ENCODE data around the gene RPS13.
"Not testable (repeated sequence)": the region's sequence is repeated elsewhere in the genome, so short reads cannot be mapped to it uniquely, and the experiment has no call there.

RPS13 gene

DNA sequence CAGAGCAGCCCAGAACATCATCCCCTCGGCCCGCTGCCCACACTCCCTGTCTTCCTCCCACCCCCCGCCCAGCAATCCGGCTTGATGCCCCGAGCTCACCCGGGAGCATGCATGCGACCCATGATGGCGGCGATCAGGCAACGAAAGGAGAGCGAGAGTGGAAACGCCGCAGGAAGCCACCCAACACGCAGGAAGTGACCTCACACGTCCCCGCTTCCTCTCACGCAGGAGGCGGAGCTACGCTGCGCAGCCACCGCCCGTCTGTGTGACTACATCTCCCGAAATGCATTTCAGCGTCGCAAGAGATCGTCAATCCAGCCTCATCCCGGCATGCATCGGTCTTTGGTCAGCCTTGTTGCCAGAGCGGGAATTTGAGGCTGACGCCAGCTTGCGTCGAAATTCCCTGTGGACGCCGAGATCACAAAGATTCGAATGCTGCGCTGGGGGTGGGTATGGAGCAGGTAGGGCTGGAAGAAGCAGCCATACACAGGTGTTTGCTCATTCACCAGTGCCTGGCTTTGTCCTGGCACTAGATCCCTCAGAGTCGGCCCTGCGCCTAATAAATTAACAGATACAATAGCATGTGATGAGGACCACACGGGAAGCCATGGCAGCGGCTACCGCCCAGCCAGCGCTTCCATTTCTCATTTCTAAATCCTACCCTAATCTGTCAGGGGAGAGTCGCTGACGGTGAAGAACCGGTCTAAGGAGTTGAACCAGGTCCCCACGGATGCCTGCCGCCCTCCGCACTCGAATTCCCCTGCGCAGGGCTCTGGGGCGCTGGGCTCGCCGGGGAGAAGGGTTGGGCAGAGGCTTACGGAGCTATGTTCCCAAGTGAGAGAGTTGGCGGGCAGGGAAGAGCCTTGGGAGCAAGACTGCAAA lies at the start of gene RPS13:
Gene RPS13, minus strand, starts transcription at position 148 of the 882 bp plus-strand sequence. Its CDS starts 26 bp downstream, at position 122.
- peak; percentile 89 to 94 (median 90) for DNase-seq (ENCODE audit: low read depth in 3 of 3)

GRCh38 chr11:17121981-17122380 lies 44.5 kb upstream of the RPS13 start:
- no peak for DNase-seq (ENCODE audit: low read depth in 3 of 3)

DNA sequence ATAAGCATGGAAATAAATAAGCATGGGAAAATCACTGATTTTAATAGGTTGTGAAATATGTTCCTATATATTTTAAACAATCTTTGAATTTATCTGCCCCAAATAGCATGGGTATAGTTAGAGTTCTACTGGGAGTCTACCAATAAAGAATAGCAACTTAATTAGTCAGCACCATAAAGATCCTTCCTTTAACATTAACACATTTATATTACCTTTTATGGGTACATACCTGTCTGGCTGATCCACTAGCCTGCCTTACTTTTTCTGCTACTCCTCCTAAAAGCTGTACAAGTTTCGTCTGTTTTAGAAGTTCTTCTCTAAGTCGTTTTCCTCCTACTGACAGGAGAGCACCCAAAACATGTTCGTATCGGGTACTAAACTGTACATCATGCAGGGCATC lies 39.8 kb upstream of the RPS13 start:
- DNase-seq (ENCODE audit: low read depth in 3 of 3) = no peak

DNA sequence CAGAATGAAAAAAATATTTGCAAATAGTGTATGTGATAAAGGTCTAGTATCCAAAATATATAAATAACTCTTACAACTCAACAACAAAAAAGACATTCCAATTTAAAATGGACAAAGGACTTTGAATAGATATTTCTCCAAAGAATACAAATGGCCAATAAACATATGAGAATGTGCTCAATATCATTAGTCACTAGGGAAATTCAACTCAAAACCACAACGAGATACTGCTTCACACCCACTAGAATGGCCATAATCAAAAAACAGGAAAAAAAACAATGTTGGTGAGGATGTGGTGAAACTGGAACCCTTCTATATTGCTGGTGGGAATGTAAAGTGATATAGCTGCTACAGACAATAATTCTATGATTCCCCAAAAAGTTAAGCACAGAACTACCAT lies 38.6 kb upstream of the RPS13 start:
- no peak for DNase-seq (ENCODE audit: low read depth in 3 of 3)

GRCh38 chr11:17107745-17108144 lies 30.3 kb upstream of the RPS13 start:
- not testable (repeated sequence) for DNase-seq (ENCODE audit: low read depth in 3 of 3)

DNA sequence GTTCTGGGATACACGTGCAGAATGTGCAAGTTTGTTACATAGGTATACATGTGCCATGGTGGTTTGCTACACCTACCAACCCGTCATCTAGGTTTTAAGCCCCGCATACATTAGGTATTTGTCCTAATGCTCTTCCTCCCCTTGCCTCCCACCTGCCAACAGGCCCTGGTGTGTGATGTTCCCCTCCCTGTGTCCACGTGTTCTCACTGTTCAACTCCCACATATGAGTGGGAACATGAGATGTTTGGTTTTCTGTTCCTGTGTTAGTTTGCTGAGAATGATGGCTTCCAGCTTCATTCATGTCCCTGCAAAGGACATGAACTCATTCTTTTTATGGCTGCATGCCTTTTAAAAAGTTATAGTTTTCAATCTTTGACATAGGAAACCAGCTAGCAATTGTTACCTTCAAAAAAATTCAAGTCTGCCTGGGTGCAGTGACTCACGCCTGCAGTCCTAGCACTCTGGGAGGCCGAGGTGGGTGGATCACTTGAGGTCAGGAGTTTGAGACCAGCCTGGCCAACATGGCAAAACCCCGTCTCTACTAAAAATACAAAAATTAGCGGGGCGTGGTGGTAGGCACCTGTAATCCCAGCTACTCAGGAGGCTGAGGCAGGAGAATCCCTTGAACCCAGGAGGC lies 28.1 kb upstream of the RPS13 start:
- not testable (repeated sequence) for DNase-seq (ENCODE audit: low read depth in 3 of 3)

GRCh38 chr11:17102462-17102861 lies 25.0 kb upstream of the RPS13 start:
- DNase-seq (ENCODE audit: low read depth in 3 of 3) = no peak

DNA sequence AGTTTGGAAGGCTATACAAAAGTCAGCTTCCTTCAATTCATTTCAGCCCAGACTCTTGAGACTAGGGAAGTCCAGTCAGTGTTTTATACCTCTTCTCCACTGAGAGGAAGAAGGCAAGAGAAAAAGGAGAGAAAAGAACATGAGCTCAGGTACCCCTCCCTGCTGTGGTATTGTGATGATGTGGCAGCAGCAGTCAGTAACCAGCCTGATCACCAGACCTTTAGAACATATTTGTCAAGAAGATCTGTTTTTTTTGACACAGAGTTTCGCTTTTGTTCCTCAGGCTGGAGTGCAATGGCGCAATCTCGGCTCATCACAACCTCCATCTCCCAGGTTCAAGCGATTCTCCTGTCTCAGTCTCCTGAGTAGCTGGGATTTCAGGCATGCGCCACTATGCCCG lies 21.2 kb upstream of the RPS13 start:
- no peak for DNase-seq (ENCODE audit: low read depth in 3 of 3)

DNA sequence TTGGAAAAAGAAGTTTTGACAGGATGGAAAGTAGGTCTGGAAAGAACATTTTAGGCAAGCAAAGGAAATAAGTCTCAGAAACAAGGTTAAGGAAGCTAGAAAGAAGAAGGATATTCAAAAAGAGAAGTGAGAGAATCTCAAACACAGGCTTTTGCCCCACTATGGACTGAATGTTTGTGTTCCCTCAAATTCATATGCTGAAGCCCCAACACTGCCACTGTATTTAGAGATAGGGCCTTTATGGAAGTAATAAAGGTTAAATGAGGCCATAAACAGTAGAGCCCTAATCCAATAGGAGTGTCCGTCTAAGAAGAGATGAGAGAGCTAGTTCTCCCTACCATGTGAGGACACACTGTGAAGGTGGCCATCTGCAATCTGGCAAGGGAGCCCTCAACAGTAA lies 20.6 kb upstream of the RPS13 start:
- DNase-seq (ENCODE audit: low read depth in 3 of 3) = no peak

GRCh38 chr11:17085976-17086375 lies 8.5 kb upstream of the RPS13 start:
- not testable (repeated sequence) for DNase-seq (ENCODE audit: low read depth in 3 of 3)

GRCh38 chr11:17077240-17077519 lies 287 bp downstream of the RPS13 start:
- peak in 1 of 3 donors; percentile 20 for DNase-seq (ENCODE audit: low read depth in 3 of 3)

DNA sequence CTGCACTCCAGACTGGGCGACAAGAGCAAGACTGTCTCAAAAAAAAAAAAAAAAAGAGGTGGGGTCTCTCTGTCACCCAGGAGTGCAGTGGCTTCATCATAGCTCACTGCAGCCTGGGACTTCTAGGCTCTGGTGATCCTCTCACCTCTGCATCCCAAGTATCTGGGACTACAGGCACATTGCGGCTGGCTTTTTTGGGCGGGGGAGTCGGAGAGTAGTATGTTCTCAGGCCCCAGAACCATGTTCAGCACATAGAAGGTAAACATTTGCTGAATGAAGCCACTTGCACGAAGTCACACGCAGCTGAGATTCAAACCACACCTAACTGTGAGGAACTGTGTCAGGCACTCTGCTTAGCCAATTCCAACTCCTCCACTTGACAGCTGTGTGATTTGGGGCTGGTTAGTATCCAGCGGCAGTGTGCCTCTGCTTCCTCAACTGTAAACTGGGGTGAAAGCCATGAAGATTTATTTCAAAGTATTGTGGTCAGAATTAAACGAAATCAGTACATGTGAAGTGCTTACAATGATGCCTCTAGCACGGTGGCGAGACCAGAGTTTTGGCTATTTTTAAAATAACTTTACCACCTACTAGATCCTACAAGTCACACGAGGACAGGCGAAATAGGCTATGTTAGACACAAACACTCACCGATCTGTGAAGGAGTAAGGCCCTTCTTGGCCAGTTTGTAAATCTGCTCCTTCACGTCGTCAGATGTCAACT lies 789 bp downstream of the RPS13 start:
- DNase-seq (ENCODE audit: low read depth in 3 of 3) = no peak

- no peak for DNase-seq (ENCODE audit: low read depth in 3 of 3)
Observed at GRCh38 chr11:17075506-17075905, 2.0 kb downstream of the RPS13 start.

- DNase-seq (ENCODE audit: low read depth in 3 of 3) = no peak
Observed at GRCh38 chr11:17073370-17074027, 4.0 kb downstream of the RPS13 start.

DNA sequence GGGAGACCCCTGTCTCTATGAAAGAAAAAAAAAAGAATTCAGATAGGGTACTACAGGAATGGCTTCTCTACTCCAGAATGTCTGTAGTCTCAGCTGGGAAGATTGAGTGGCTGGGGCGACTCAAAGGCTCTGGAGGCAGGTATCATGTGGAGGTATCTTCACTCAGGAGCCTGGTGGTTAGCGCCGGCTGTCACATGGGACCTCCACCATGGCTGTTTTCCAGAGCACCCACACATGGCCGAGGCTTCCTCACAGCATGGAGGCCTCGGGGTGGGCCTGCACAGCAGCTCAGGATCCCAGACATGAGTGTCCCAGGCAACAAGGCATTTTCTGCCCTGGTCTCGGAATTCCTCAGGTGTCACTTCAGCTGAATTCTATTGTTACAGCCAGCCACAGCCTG lies 10.1 kb downstream of the RPS13 start:
- DNase-seq (ENCODE audit: low read depth in 3 of 3) = no peak

- no peak for DNase-seq (ENCODE audit: low read depth in 3 of 3)
Observed at GRCh38 chr11:17066691-17067090, 10.8 kb downstream of the RPS13 start.

DNA sequence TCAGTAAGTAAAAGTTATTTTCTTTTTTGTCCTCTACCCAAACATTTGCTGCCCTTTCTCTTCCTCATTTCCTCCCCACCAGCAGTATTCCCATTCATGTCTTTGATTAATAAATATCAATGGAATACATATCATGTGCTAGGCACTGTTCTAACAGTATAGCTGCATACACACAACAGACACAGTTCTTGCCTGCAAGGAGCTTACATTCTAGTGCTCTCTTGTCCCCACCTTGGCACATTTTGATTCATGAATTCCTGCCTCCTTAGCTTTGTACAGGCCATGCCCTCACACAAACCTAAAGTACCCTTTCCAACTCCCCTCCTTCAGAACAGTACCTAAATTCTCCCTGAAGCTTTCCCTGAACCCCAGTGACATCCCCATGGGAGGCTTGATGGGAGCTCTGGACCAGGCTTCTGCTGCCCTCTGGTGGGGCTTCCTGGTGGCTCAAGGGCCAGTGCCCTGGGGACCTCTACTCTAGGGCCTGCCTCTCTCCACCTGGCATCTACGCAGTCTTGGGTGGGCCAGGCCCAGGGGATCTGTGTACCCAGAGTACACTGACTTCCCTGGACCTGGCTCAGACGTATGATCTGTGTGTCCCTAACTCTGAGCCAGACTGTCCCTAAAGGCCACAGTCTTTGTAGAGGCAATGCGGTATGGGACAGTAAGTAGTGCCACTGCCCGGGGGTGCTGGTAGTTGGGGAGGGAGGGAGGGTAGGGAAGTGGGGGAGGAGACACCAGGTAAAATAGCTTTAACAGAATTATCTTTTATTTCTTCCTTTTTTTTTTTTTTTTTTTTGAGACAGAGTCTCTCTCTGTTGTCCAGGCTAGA lies 14.1 kb downstream of the RPS13 start:
- DNase-seq (ENCODE audit: low read depth in 3 of 3) = peak in 2 of 3 donors; percentile 41 to 44

DNA sequence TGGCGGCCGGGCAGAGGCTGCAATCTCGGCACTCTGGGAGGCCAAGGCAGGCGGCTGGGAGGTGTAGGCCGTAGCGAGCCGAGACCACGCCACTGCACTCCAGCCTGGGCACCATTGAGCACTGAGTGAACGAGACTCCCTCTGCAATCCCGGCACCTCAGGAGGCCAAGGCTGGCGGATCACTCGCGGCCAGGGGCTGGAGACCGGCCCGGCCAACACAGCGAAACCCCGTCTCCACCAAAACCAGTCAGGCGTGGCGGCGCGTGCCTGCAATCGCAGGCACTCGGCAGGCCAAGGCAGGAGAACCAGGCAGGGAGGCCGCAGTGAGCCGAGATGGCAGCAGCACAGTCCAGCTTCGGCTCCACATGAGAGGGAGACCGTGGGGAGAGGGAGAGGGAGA lies 26.3 kb downstream of the RPS13 start:
- not testable (repeated sequence) for DNase-seq (ENCODE audit: low read depth in 3 of 3)

DNA sequence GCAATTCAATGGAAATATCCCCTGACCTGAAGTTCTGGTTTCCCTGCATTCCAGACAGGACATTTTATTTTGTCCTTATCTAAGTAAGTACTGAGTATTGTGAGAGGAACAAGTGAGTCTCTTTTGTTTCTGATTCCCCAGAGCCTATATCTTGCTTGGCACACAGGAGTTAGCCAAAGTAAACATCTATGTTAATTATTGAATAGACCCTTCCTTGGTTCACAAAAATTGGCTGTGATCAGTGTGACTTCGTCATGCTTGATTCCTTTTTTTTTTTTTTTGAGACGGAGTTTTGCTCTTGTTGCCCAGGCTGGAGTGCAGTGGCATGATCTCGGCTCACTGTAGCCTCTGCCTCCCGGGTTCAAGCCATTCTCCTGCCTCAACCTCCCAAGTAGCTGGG lies 29.0 kb downstream of the RPS13 start:
- not testable (repeated sequence) for DNase-seq (ENCODE audit: low read depth in 3 of 3)

DNA sequence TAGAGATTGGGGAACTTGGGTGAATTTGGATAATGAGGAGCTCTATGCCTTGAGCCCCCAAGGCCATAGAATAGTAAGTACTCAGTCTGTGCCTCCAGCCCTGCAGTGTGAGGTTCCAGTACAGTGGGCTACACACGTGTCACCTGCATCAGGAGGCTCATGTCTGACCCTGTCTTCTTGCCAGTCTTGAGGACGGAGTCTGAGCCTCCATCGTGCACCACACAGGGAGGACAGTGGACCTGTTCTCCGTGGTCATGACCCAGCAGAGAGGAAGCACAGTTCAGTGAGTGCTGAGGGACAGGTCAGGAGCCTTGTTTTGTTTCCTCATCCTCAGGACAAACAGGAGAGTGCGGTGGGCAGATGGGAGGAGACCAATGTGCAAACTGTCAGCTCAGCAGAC lies 30.8 kb downstream of the RPS13 start:
- DNase-seq (ENCODE audit: low read depth in 3 of 3) = no peak
